ENCODE data around the gene FBXO30.

The FBXO30 gene

GRCh38 chr6:145818796-145819195 is 4.2 kb upstream of the FBXO30 start:
- DNase-seq = no peak

- DNase-seq = no peak
These were observed 1.8 kb upstream of the FBXO30 start for GRCh38 chr6:145816392-145816791.

GRCh38 chr6:145815309-145816274 is 997 bp upstream of the FBXO30 start:
- DNase-seq = no peak

GRCh38 chr6:145814035-145814500 is 527 bp downstream of the FBXO30 start:
- DNase-seq = peak; percentile 81

GRCh38 chr6:145813285-145814034 is 1.1 kb downstream of the FBXO30 start:
- DNase-seq = peak; percentile 19

- no peak for DNase-seq
These were observed 2.9 kb downstream of the FBXO30 start for GRCh38 chr6:145811741-145812140.

GRCh38 chr6:145809785-145810184 is 4.8 kb downstream of the FBXO30 start:
- DNase-seq = no peak

GRCh38 chr6:145809211-145809610 is 5.4 kb downstream of the FBXO30 start:
- no peak for DNase-seq

GRCh38 chr6:145808239-145808638 is 6.4 kb downstream of the FBXO30 start:
- no peak for DNase-seq

- no peak for DNase-seq
These were observed 12.5 kb downstream of the FBXO30 start for GRCh38 chr6:145802141-145802540.

- no peak for DNase-seq
These were observed 13.6 kb downstream of the FBXO30 start for GRCh38 chr6:145801021-145801420.

GRCh38 chr6:145798530-145798929 is 16.1 kb downstream of the FBXO30 start:
- no peak for DNase-seq

- DNase-seq = no peak
These were observed 25.2 kb downstream of the FBXO30 start for GRCh38 chr6:145789443-145789842.

GRCh38 chr6:145787688-145788087 is 26.9 kb downstream of the FBXO30 start:
- no peak for DNase-seq

GRCh38 chr6:145784683-145785082 is 29.9 kb downstream of the FBXO30 start:
- DNase-seq = no peak

- DNase-seq = no peak
These were observed 30.8 kb downstream of the FBXO30 start for GRCh38 chr6:145783796-145784195.

- DNase-seq = no peak
These were observed 41.7 kb downstream of the FBXO30 start for GRCh38 chr6:145772846-145773245.

- no peak for DNase-seq
These were observed 49.1 kb downstream of the FBXO30 start for GRCh38 chr6:145765449-145765848.

- DNase-seq = no peak
These were observed 50.9 kb downstream of the FBXO30 start for GRCh38 chr6:145763742-145764141.

GRCh38 chr6:145761584-145761983 is 53.0 kb downstream of the FBXO30 start:
- no peak for DNase-seq

- no peak for DNase-seq
These were observed 56.5 kb downstream of the FBXO30 start for GRCh38 chr6:145758113-145758512.

- no peak for DNase-seq
These were observed 58.4 kb downstream of the FBXO30 start for GRCh38 chr6:145756170-145756662.

- DNase-seq = no peak
These were observed 58.9 kb downstream of the FBXO30 start for GRCh38 chr6:145755682-145756081.

- DNase-seq = no peak
These were observed 62.0 kb downstream of the FBXO30 start for GRCh38 chr6:145752638-145753037.

Data from retina (tissue), 1 donor.